ENCODE data around the gene PAOX. TPM values are rescaled to one million over a fixed set of nuclear protein-coding genes. Genes with fewer than 3 reads are reported as not detected.

The PAOX gene
- total and polyA plus RNA-seq, 9 of the 15 experiments (the other 6 are each of a cell fraction or from before 2014, with no cell fraction given): 0.80 to 6.4 (median 2.6) TPM

GRCh38 chr10:133359972-133360610 is 19.0 kb upstream of the PAOX start (continued):
- no peak for TF ChIP-seq PRDM10 (IDR thresholded peaks at IDR 0.05; ENCODE audit: partially characterized antibody)
- no peak for TF ChIP-seq BCL6 (CRISPR knock-in tag; IDR thresholded peaks at IDR 0.05)
- no peak for TF ChIP-seq SIN3B (IDR thresholded peaks at IDR 0.05; ENCODE audit: low read depth)
- no peak for TF ChIP-seq ZKSCAN1 (IDR thresholded peaks at IDR 0.05; ENCODE audit: low read depth, low read length)
- TF ChIP-seq TCF3 (CRISPR knock-in tag; IDR thresholded peaks at IDR 0.05): peak; percentile 74
- no peak for TF ChIP-seq CREBBP (IDR thresholded peaks at IDR 0.05; ENCODE audit: low read depth, low read length)
- TF ChIP-seq ZFP91 (CRISPR knock-in tag; IDR thresholded peaks at IDR 0.05): no peak
- no peak for TF ChIP-seq ZNF639 (CRISPR knock-in tag; conservative IDR thresholded peaks at IDR 0.05 in 1 of 2, IDR thresholded peaks at IDR 0.05 in 1 of 2)
- TF ChIP-seq ELF4 (CRISPR knock-in tag; IDR thresholded peaks at IDR 0.05): no peak
- TF ChIP-seq ATF1 (CRISPR knock-in tag; IDR thresholded peaks at IDR 0.05): no peak
- TF ChIP-seq ATF1 (tag; IDR thresholded peaks at IDR 0.05): no peak
- no peak for TF ChIP-seq ZBTB9 (CRISPR knock-in tag; IDR thresholded peaks at IDR 0.05)
- peak; percentile 37; the same call in 1 of the 2 replicates for TF ChIP-seq CXXC5 (CRISPR knock-in tag; IDR thresholded peaks at IDR 0.05)
- TF ChIP-seq TAF15 (IDR thresholded peaks at IDR 0.05; ENCODE audit: low read depth, low read length): no peak
- no peak for TF ChIP-seq BMI1 (IDR thresholded peaks at IDR 0.05; ENCODE audit: low read length)
- no peak for TF ChIP-seq USF1 (CRISPR knock-in tag; IDR thresholded peaks at IDR 0.05)
- TF ChIP-seq HSF4 (CRISPR knock-in tag; IDR thresholded peaks at IDR 0.05; ENCODE audit: borderline replicate concordance): no peak
- TF ChIP-seq MAX (CRISPR knock-in tag; IDR thresholded peaks at IDR 0.05): peak; percentile 89
- TF ChIP-seq TAL1 (IDR thresholded peaks at IDR 0.05): peak; percentile 73

Data from K562 (cell line).